HepG2 (cell line): Measurements from ENCODE around the gene TBCD. TPM values are rescaled to one million over a fixed set of nuclear protein-coding genes. Genes with fewer than 3 reads are reported as not detected.

Source experiments
- ATF7-NPFF ChIP-seq: sonication (generic); formaldehyde crosslinking; IDR thresholded peaks from 2 replicates; pipeline ENCODE4 v1.8.1; 2023; ENCODE audit warnings: mild to moderate bottlenecking, low read depth, missing genetic modification reagents, moderate library complexity
- CC2D1A ChIP-seq: sonication (generic); formaldehyde crosslinking; IDR thresholded peaks from 2 replicates; pipeline ENCODE4 v1.8.1; 2023; ENCODE audit warnings: mild to moderate bottlenecking, missing genetic modification reagents
- KLF11 ChIP-seq: IDR thresholded peaks from 2 replicates; pipeline ENCODE4 v1.6.1; 2016; ENCODE audit warnings: missing compliant biosample characterization
- NCOA2 ChIP-seq: sonication (generic); formaldehyde crosslinking; IDR thresholded peaks from 2 replicates; pipeline ENCODE4 v1.8.0; 2022; ENCODE audit warnings: inconsistent platforms
- ZNF329 ChIP-seq: sonication (generic); formaldehyde crosslinking; IDR thresholded peaks from 2 replicates; pipeline ENCODE4 v1.9.0; 2021; ENCODE audit warnings: low read depth, mild to moderate bottlenecking, missing genetic modification reagents
- ZNF674 ChIP-seq: sonication (generic); formaldehyde crosslinking; IDR thresholded peaks from 2 replicates; pipeline ENCODE4 v1.5.0; 2020; ENCODE audit warnings: low read depth, mild to moderate bottlenecking, missing genetic modification reagents
- ZNF766 ChIP-seq: sonication (generic); formaldehyde crosslinking; IDR thresholded peaks from 2 replicates; pipeline ENCODE4 v1.5.0; 2020; ENCODE audit warnings: missing genetic modification reagents, borderline replicate concordance
- polyA plus RNA-seq, 8 experiments: library from polyadenylated mRNA; depleted of rRNA in 3 of 8; stranded (reverse) in 7 of 8; unstranded in 1 of 8; fragments of >200 nt; fragmentation: Illumina TruSeq in 4 of 8; extraction: Trizol in 4 of 8; gene quantifications; 2 replicates each; pipeline versions ENCODE4 v1.2.1 to v1.2.3, GENCODE V29; 2011 to 2016; ENCODE audit warnings: low read depth in 4 of 8, missing spikeins in 1 of 8, mixed read lengths in 1 of 8; ENCODE audit not compliant: insufficient read depth in 1 of 8
- total RNA-seq, 5 experiments: library from RNA; depleted of rRNA; stranded (reverse); fragments of >200 nt; fragmentation: Illumina TruSeq; extraction: Trizol; gene quantifications; 2 replicates each; pipeline ENCODE4 v1.2.3, GENCODE V29; 2016; ENCODE audit warnings: low read depth in 1 of 5
- TF ChIP-seq, protein P1 (sequence below): sonication (generic); formaldehyde crosslinking; IDR thresholded peaks from 2 replicates; pipeline ENCODE4 v1.5.0; 2020; ENCODE audit warnings: missing genetic modification reagents
- TF ChIP-seq, protein P2 (sequence below): sonication (generic); formaldehyde crosslinking; IDR thresholded peaks from 2 replicates; pipeline ENCODE4 v1.8.1; 2022; ENCODE audit warnings: low read depth, mild to moderate bottlenecking, missing genetic modification reagents
- TF ChIP-seq, protein P3 (sequence below): sonication (generic); formaldehyde crosslinking; IDR thresholded peaks from 2 replicates; pipeline ENCODE4 v1.4.0; 2020; ENCODE audit warnings: missing genetic modification reagents

TBCD gene
- total and polyA plus RNA-seq, 2 of the 13 experiments (the other 11 are each of a cell fraction or from before 2014, with no cell fraction given): 33.9 to 54.8 TPM

DNA sequence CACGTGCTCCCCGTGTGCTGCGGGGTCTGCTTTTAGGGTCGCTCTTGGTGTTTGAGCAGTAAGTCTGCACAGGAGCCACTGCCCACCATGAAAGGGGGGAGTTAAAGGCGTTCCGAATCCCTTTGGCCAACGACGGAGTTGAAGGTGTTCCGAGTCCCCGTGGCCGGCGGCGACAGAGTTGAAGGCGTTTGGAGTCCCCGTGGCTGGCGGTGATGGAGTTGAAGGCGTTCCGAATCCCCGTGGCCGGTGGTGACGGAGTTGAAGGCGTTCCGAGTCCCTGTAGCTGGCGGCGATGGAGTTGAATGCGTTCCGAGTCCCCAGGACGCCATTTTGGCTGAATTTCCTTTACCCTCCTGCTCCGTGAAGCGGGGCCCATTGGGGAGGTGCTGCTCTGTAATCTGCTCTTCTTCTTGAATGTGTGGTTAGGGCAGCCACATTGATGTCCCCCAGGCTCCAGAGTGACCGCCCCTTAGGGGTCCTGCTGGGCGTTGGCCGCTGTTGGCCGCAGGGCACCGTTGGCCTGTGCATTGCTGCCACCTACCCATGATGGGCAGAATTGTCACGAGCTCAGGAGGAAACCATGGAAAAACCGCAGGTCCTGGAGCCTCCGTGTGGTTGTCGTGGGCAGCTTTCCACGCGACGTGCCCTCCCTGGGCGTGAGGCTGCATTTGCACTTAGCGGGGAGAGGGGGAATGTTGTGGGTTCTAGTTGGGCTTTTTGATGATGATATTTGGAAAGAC, 161.6 kb downstream of the TBCD start (continued):
- TF ChIP-seq, protein P1, sequence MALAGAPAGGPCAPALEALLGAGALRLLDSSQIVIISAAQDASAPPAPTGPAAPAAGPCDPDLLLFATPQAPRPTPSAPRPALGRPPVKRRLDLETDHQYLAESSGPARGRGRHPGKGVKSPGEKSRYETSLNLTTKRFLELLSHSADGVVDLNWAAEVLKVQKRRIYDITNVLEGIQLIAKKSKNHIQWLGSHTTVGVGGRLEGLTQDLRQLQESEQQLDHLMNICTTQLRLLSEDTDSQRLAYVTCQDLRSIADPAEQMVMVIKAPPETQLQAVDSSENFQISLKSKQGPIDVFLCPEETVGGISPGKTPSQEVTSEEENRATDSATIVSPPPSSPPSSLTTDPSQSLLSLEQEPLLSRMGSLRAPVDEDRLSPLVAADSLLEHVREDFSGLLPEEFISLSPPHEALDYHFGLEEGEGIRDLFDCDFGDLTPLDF: no peak
- TF ChIP-seq KLF11 (CRISPR knock-in tag) (no peak), ZNF329 (CRISPR knock-in tag) (no peak), NCOA2 (CRISPR knock-in tag) (no peak), ZNF674 (CRISPR knock-in tag) (no peak), ATF7-NPFF (no peak), CC2D1A (CRISPR knock-in tag) (no peak), ZNF766 (CRISPR knock-in tag) (no peak)
- TF ChIP-seq, protein P2, sequence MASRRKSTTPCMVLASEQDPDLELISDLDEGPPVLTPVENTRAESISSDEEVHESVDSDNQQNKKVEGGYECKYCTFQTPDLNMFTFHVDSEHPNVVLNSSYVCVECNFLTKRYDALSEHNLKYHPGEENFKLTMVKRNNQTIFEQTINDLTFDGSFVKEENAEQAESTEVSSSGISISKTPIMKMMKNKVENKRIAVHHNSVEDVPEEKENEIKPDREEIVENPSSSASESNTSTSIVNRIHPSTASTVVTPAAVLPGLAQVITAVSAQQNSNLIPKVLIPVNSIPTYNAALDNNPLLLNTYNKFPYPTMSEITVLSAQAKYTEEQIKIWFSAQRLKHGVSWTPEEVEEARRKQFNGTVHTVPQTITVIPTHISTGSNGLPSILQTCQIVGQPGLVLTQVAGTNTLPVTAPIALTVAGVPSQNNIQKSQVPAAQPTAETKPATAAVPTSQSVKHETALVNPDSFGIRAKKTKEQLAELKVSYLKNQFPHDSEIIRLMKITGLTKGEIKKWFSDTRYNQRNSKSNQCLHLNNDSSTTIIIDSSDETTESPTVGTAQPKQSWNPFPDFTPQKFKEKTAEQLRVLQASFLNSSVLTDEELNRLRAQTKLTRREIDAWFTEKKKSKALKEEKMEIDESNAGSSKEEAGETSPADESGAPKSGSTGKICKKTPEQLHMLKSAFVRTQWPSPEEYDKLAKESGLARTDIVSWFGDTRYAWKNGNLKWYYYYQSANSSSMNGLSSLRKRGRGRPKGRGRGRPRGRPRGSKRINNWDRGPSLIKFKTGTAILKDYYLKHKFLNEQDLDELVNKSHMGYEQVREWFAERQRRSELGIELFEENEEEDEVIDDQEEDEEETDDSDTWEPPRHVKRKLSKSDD: peak; percentile 46; the same call in 1 of the 2 replicates
- TF ChIP-seq, protein P3, sequence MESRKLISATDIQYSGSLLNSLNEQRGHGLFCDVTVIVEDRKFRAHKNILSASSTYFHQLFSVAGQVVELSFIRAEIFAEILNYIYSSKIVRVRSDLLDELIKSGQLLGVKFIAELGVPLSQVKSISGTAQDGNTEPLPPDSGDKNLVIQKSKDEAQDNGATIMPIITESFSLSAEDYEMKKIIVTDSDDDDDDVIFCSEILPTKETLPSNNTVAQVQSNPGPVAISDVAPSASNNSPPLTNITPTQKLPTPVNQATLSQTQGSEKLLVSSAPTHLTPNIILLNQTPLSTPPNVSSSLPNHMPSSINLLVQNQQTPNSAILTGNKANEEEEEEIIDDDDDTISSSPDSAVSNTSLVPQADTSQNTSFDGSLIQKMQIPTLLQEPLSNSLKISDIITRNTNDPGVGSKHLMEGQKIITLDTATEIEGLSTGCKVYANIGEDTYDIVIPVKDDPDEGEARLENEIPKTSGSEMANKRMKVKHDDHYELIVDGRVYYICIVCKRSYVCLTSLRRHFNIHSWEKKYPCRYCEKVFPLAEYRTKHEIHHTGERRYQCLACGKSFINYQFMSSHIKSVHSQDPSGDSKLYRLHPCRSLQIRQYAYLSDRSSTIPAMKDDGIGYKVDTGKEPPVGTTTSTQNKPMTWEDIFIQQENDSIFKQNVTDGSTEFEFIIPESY (CRISPR knock-in tag): peak; percentile 98
